Skeletal muscle tissue (tissue), 4 donors: Measurements from ENCODE around the gene PGR. TPM values are rescaled to one million over a fixed set of nuclear protein-coding genes. Genes with fewer than 3 reads are reported as not detected.

Experiments
- H3K27ac ChIP-seq: one replicate; pipeline ENCODE4 v1.7.0; 2013; ENCODE audit warnings: mild to moderate bottlenecking, low read depth, low read length, inconsistent platforms
- H3K27me3 ChIP-seq, 3 donors: one replicate each; pipeline ENCODE4 v1.7.0; 2013; ENCODE audit warnings: low read length in 3 of 3; ENCODE audit not compliant: control insufficient read depth in 3 of 3, insufficient read depth in 3 of 3
- H3K36me3 ChIP-seq, 3 donors: one replicate each; pipeline ENCODE4 v1.7.0; 2013; ENCODE audit warnings: low read length in 3 of 3; ENCODE audit not compliant: control insufficient read depth in 3 of 3, insufficient read depth in 3 of 3
- H3K4me1 ChIP-seq, 3 donors: one replicate each; pipeline ENCODE4 v1.7.0; 2013; ENCODE audit warnings: low read length in 3 of 3, mild to moderate bottlenecking in 3 of 3; ENCODE audit not compliant: control insufficient read depth in 3 of 3, insufficient read depth in 3 of 3
- H3K4me3 ChIP-seq, 3 donors: one replicate each; pipeline ENCODE4 v1.7.0; 2013; ENCODE audit warnings: low read length in 3 of 3
- H3K9ac ChIP-seq, 3 donors: one replicate each; pipeline ENCODE4 v1.7.0; 2013; ENCODE audit warnings: low read length in 3 of 3, mild to moderate bottlenecking in 3 of 3, moderate library complexity in 2 of 3, low read depth in 1 of 3
- H3K9me3 ChIP-seq, 3 donors: one replicate each; pipeline ENCODE4 v1.7.0; 2013; ENCODE audit warnings: low read length in 3 of 3; ENCODE audit not compliant: control insufficient read depth in 3 of 3
- total RNA-seq: library from RNA; depleted of rRNA; stranded (reverse); fragments of >200 nt; gene quantifications from one replicate; pipeline ENCODE4 v1.2.3, GENCODE V29; 2014
- donor health status: Osteomylitis.

PGR gene
- total RNA-seq = not detected

DNA sequence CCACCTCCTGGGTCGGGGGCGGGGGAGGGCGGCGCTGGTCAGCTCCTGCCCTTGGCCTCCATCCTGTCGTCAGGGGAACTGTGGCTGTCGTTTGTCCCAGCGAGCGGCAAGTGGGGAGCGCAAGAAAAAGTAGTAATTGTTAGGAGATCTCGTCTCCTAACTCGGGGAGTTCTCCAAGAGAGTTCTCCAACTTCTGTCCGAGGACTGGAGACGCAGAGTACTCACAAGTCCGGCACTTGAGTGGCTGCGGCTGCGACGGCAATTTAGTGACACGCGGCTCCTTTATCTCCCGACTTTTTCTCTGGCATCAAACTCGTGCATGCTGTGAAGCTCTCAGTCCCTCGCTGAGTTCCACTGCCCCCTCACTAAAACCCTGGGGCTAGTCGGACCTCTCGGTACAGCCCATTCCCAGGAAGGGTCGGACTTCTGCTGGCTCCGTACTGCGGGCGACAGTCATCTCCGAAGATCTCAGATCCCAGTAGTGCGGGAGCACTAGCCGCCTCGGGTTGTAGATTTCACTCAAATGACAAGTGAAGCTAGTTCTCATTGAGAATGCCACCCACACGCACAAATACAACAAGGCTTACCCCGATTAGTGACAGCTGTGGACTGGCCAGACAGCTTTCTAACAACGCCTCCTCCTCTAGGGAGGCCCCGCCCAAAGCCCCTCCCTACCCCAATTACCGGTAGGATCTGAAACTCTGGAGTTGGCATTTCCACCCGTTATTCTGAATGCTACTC, at the start of gene PGR:
Gene PGR (minus strand): TSS at position 611 of the 741 bp plus-strand sequence. CDS start 743 bp downstream, outside the sequence.
- peaks cover 28 to 39% (median 30%) of the 10 kb centered on the region in 3 donors for H3K27me3 ChIP-seq
- no peak within 1 kb of the TSS for H3K27ac ChIP-seq
- peak within 1 kb of the TSS in 1 of 3 donors; percentile 74 for H3K9ac ChIP-seq
- no peaks in the 10 kb centered on the region for H3K36me3 ChIP-seq
- H3K9me3 ChIP-seq = no peaks in the 10 kb centered on the region
- H3K4me3 ChIP-seq = peak within 1 kb of the TSS; percentile 64 to 66 (median 66)
- peaks cover 5 to 7% (median 5%) of the 10 kb centered on the region in 3 donors for H3K4me1 ChIP-seq

DNA sequence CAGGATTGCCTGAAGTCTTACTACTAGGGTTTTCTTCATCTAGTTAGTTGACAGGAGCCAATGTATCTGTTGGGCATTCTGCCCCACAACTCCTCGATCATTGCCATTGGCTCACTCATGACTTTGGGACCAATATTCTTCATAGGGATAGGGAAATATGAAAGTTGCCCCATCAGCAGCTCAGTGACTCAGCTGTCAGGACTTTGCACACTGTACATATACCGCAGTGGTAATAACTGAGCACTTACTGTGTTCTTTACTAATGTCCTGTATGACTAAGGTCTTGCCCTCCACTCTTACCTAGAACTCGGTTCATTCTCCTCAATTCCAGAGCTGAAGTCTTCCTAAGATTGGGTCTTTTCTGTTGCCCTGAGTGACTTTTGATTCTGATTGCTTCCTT, 46.8 kb upstream of the PGR start:
- Histone ChIP-seq H3K9me3 (no peaks in the 10 kb centered on the region), H3K36me3 (no peaks in the 10 kb centered on the region), H3K4me3 (no peak overlapping the region), H3K4me1 (no peaks in the 10 kb centered on the region), H3K9ac (no peak overlapping the region), H3K27ac (no peak overlapping the region), H3K27me3 (no peaks in the 10 kb centered on the region)

- H3K9ac ChIP-seq = no peak overlapping the region
- H3K4me3 ChIP-seq = no peak overlapping the region
- H3K36me3 ChIP-seq = no peaks in the 10 kb centered on the region
- no peaks in the 10 kb centered on the region for H3K4me1 ChIP-seq
- no peak overlapping the region for H3K27ac ChIP-seq
- H3K27me3 ChIP-seq = no peaks in the 10 kb centered on the region
- no peaks in the 10 kb centered on the region for H3K9me3 ChIP-seq
Measured at GRCh38 chr11:101169944-101170343, 40.3 kb upstream of the PGR start.

DNA sequence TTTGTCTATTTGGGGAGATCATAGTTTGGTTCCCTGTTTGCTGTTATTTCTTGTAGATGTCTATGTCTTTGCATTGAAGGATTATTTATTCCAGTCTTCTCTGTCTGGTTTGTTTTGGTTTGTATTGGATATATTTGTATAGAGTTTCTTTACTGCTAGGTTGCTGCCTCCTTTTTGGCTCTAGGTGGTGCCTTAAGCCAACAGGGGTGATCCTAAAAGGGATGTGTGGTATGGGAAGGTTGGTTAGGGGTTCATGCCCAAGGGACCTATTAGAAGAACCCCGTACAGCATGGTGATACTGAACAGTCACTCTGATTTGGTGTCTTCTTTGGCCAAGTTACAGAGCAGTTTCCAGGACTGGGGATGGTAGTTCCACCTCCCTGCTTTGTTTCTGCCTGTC, 36.4 kb upstream of the PGR start:
- Histone ChIP-seq H3K36me3 (no peaks in the 10 kb centered on the region), H3K4me3 (no peak overlapping the region), H3K9ac (no peak overlapping the region), H3K27ac (no peak overlapping the region), H3K9me3 (no peaks in the 10 kb centered on the region), H3K27me3 (no peaks in the 10 kb centered on the region), H3K4me1 (no peaks in the 10 kb centered on the region)

DNA sequence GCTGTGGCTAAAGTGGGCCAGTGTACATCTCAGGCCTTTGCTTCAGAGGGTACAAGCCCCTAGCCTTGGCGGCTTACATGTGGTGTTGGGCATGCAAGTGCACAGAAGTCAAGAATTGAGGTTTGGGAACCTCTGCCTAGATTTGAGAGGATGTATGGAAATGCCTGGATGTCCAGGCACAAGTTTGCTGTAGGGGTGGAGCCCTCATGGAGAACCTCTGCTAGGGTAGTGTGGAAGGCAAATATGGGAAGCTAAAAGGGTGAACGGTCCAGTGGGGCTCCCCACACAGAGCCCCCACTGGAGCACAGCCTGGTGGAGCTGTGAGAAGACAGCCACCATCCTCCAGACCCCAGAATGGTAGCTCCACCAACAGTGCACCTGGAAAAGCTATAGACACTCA, 28.5 kb upstream of the PGR start:
- Histone ChIP-seq H3K27ac (no peak overlapping the region), H3K9ac (no peak overlapping the region), H3K27me3 (no peaks in the 10 kb centered on the region), H3K36me3 (no peaks in the 10 kb centered on the region), H3K9me3 (no peaks in the 10 kb centered on the region), H3K4me3 (no peak overlapping the region), H3K4me1 (no peaks in the 10 kb centered on the region)

- Histone ChIP-seq H3K27ac (no peak overlapping the region), H3K9ac (no peak overlapping the region), H3K27me3 (peaks cover 0 to 2% (median 0%) of the 10 kb centered on the region in 3 donors), H3K36me3 (no peaks in the 10 kb centered on the region), H3K4me3 (no peak overlapping the region), H3K4me1 (no peaks in the 10 kb centered on the region), H3K9me3 (no peaks in the 10 kb centered on the region)
Measured at GRCh38 chr11:101138245-101138930, 8.8 kb upstream of the PGR start.

GRCh38 chr11:101133190-101133589, 3.6 kb upstream of the PGR start:
- no peak overlapping the region for H3K9ac ChIP-seq
- peaks cover 0 to 5% (median 4%) of the 10 kb centered on the region in 3 donors for H3K4me1 ChIP-seq
- peaks cover 17 to 27% (median 18%) of the 10 kb centered on the region in 3 donors for H3K27me3 ChIP-seq
- no peak overlapping the region for H3K4me3 ChIP-seq
- H3K36me3 ChIP-seq = no peaks in the 10 kb centered on the region
- H3K9me3 ChIP-seq = no peaks in the 10 kb centered on the region
- H3K27ac ChIP-seq = no peak overlapping the region

GRCh38 chr11:101128571-101129202, 926 bp downstream of the PGR start:
- peaks cover 5 to 7% (median 5%) of the 10 kb centered on the region in 3 donors for H3K4me1 ChIP-seq
- H3K36me3 ChIP-seq = no peaks in the 10 kb centered on the region
- H3K9ac ChIP-seq = peak overlapping the region in 1 of 3 donors; percentile 74
- H3K27me3 ChIP-seq = peaks cover 28 to 37% (median 30%) of the 10 kb centered on the region in 3 donors
- H3K9me3 ChIP-seq = no peaks in the 10 kb centered on the region
- H3K4me3 ChIP-seq = peak overlapping the region; percentile 64 to 66 (median 66)
- H3K27ac ChIP-seq = no peak overlapping the region

- Histone ChIP-seq H3K9ac (peak overlapping the region in 2 of 3 donors; percentile 24 to 74), H3K27ac (no peak overlapping the region), H3K36me3 (no peaks in the 10 kb centered on the region), H3K4me3 (peak overlapping the region; percentile 64 to 66 (median 66)), H3K9me3 (no peaks in the 10 kb centered on the region), H3K27me3 (peaks cover 28 to 37% (median 30%) of the 10 kb centered on the region in 3 donors), H3K4me1 (peaks cover 5 to 7% (median 5%) of the 10 kb centered on the region in 3 donors)
Measured at GRCh38 chr11:101127699-101128570, 1.7 kb downstream of the PGR start.
